Esophagus muscularis mucosa (tissue), 3 donors: Measurements from ENCODE around the gene ZNF195.
"Not testable (repeated sequence)": the region's sequence is repeated elsewhere in the genome, so short reads cannot be mapped to it uniquely, and the experiment has no call there.

Experiments used
- EP300 ChIP-seq: sonication (generic); formaldehyde crosslinking; IDR thresholded peaks from one replicate; pipeline ENCODE4 v1.6.1; 2017; ENCODE audit warnings: antibody characterized with exemption
- TF ChIP-seq, protein P1 (sequence below), 3 experiments: fragments of 200-600 bp in 2 of 3; fragments of 450-650 bp in 1 of 3; sonication (generic) in 2 of 3; IDR thresholded peaks; one replicate each; pipeline ENCODE4 v1.5.1; 2017 to 2019; ENCODE audit warnings: antibody characterized with exemption in 3 of 3, mild to moderate bottlenecking in 2 of 3, moderate library complexity in 1 of 3

DNA sequence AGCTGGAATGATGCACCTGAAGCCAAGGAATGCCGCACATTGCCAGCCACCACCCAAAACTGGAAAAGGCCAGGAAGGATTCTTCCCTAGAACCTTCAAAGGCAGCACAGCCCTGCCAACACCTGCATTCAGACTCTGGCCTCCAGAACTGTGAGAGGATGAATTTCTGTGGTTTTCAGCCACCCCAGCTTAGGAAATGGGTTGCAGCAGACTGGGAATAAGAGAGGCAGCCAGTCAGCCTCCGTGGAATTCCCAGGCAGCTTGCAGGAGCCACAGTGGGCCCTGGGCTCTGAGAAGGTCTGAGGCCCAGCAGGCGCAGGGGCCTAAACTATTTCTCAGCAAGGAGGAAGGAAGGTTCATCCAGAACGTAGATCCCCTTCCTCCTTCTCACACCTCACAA lies 19.2 kb upstream of the ZNF195 start:
- TF ChIP-seq, protein P1, sequence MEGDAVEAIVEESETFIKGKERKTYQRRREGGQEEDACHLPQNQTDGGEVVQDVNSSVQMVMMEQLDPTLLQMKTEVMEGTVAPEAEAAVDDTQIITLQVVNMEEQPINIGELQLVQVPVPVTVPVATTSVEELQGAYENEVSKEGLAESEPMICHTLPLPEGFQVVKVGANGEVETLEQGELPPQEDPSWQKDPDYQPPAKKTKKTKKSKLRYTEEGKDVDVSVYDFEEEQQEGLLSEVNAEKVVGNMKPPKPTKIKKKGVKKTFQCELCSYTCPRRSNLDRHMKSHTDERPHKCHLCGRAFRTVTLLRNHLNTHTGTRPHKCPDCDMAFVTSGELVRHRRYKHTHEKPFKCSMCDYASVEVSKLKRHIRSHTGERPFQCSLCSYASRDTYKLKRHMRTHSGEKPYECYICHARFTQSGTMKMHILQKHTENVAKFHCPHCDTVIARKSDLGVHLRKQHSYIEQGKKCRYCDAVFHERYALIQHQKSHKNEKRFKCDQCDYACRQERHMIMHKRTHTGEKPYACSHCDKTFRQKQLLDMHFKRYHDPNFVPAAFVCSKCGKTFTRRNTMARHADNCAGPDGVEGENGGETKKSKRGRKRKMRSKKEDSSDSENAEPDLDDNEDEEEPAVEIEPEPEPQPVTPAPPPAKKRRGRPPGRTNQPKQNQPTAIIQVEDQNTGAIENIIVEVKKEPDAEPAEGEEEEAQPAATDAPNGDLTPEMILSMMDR (IDR thresholded peaks at IDR 0.05): not testable (repeated sequence)
- not testable (repeated sequence) for TF ChIP-seq EP300
